ENCODE data around the gene PLXNA2. TPM values are rescaled to one million over a fixed set of nuclear protein-coding genes. Genes with fewer than 3 reads are reported as not detected.

Gene PLXNA2
- total and polyA plus RNA-seq, 7 experiments from 2014 or later: 0.70 to 5.4 (median 1.4) TPM; not detected in 2

DNA sequence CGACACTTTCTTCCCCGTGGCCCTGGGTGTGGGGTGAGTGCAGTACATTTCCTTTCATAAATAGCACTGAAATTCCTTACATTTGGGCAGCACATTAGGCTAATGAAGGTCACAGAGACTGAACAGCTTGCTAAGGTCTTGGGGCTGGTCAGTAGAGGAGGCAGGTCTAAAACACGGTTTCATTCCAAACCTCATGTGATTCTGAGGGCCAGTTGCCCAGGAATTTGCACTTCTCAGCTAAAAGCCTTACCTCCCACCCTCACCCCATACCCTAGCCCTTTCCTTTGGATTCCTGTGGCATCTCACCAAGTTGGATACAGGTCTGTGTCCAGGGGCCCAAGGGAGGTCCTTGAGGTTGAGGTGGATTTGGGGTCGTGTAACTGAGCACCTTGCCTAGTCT is 185.4 kb downstream of the PLXNA2 start:
- POLR2A ChIA-PET: no interaction called here
- no peak for ATAC-seq

GRCh38 chr1:208058267-208058666 is 185.9 kb downstream of the PLXNA2 start:
- no peaks in the 10 kb centered on the region for H3K36me3 Mint-ChIP-seq
- no peaks in the 10 kb centered on the region for H3K36me3 ChIP-seq (ENCODE audit: control insufficient read depth in 2 of 3, insufficient read depth in 3 of 3, low read length in 3 of 3)
- H3K27me3 ChIP-seq (ENCODE audit: control insufficient read depth in 2 of 2, insufficient read depth in 2 of 2, low read length in 2 of 2): no peaks in the 10 kb centered on the region
- DNase-seq (no peak), ATAC-seq (no peak)
- no peak overlapping the region for H3K27ac ChIP-seq (ENCODE audit: low read depth, low read length)
- H3K4me3 ChIP-seq (ENCODE audit: low read length): no peak overlapping the region
- H3K4me1 Mint-ChIP-seq: peaks cover 0 to 5% (median 0%) of the 10 kb centered on the region in 7 donors
- ChIA-PET CTCF (no interaction called here), POLR2A (no interaction called here)
- intact Hi-C loops (cut with micrococcal nuclease): no loop called here
- no peak overlapping the region for H3K4me3 Mint-ChIP-seq
- H3K9me3 Mint-ChIP-seq: no peaks in the 10 kb centered on the region
- no peak overlapping the region for H3K27ac Mint-ChIP-seq
- H3K27me3 Mint-ChIP-seq: peaks cover 0 to 30% (median 21%) of the 10 kb centered on the region in 5 donors
- H3K9me3 ChIP-seq (ENCODE audit: control insufficient read depth in 2 of 3, low read length in 3 of 3): no peaks in the 10 kb centered on the region
- no peaks in the 10 kb centered on the region for H3K4me1 ChIP-seq (ENCODE audit: control insufficient read depth in 2 of 2, insufficient read depth in 2 of 2, low read length in 2 of 2)

More for the DNA sequence above, 185.4 kb downstream of the PLXNA2 start:
- Histone ChIP-seq H3K27ac (ENCODE audit: low read depth, low read length) (no peak overlapping the region), H3K4me1 (ENCODE audit: control insufficient read depth in 2 of 2, insufficient read depth in 2 of 2, low read length in 2 of 2) (no peaks in the 10 kb centered on the region), H3K4me3 (ENCODE audit: low read length) (no peak overlapping the region), H3K36me3 (ENCODE audit: control insufficient read depth in 2 of 3, insufficient read depth in 3 of 3, low read length in 3 of 3) (no peaks in the 10 kb centered on the region), H3K9me3 (ENCODE audit: control insufficient read depth in 2 of 3, low read length in 3 of 3) (no peaks in the 10 kb centered on the region), H3K27me3 (ENCODE audit: control insufficient read depth in 2 of 2, insufficient read depth in 2 of 2, low read length in 2 of 2) (no peaks in the 10 kb centered on the region)
- DNase-seq: no peak
- Mint-ChIP-seq H3K27ac (no peak overlapping the region), H3K27me3 (peaks cover 0 to 30% (median 21%) of the 10 kb centered on the region in 5 donors), H3K9me3 (no peaks in the 10 kb centered on the region), H3K4me1 (peaks cover 0 to 5% (median 0%) of the 10 kb centered on the region in 7 donors), H3K36me3 (no peaks in the 10 kb centered on the region), H3K4me3 (no peak overlapping the region)
- intact Hi-C loops (cut with micrococcal nuclease): no loop called here
- CTCF ChIA-PET: no interaction called here

- no peaks in the 10 kb centered on the region for H3K4me1 ChIP-seq (ENCODE audit: control insufficient read depth in 2 of 2, insufficient read depth in 2 of 2, low read length in 2 of 2)
- no peak for ATAC-seq
- H3K27ac Mint-ChIP-seq: no peak overlapping the region
- no peaks in the 10 kb centered on the region for H3K36me3 Mint-ChIP-seq
- H3K27me3 Mint-ChIP-seq: peaks cover 0 to 35% (median 26%) of the 10 kb centered on the region in 5 donors
- H3K27ac ChIP-seq (ENCODE audit: low read depth, low read length): no peak overlapping the region
- no peaks in the 10 kb centered on the region for H3K9me3 Mint-ChIP-seq
- no peak overlapping the region for H3K4me3 ChIP-seq (ENCODE audit: low read length)
- CTCF ChIA-PET: interaction anchor here (0.6 kb wide), 1 partner anchor 35 kb away, joined by 3 read pairs; no protein-coding TSS in a partner anchor
- no peak for DNase-seq
- no peaks in the 10 kb centered on the region for H3K27me3 ChIP-seq (ENCODE audit: control insufficient read depth in 2 of 2, insufficient read depth in 2 of 2, low read length in 2 of 2)
- intact Hi-C loops (cut with micrococcal nuclease): no loop called here
- peaks cover 0 to 5% (median 0%) of the 10 kb centered on the region in 7 donors for H3K4me1 Mint-ChIP-seq
- H3K4me3 Mint-ChIP-seq: no peak overlapping the region
- no peaks in the 10 kb centered on the region for H3K9me3 ChIP-seq (ENCODE audit: control insufficient read depth in 2 of 3, low read length in 3 of 3)
- POLR2A ChIA-PET: no interaction called here
- no peaks in the 10 kb centered on the region for H3K36me3 ChIP-seq (ENCODE audit: control insufficient read depth in 2 of 3, insufficient read depth in 3 of 3, low read length in 3 of 3)
These were observed 187.1 kb downstream of the PLXNA2 start for GRCh38 chr1:208057056-208057455.

DNA sequence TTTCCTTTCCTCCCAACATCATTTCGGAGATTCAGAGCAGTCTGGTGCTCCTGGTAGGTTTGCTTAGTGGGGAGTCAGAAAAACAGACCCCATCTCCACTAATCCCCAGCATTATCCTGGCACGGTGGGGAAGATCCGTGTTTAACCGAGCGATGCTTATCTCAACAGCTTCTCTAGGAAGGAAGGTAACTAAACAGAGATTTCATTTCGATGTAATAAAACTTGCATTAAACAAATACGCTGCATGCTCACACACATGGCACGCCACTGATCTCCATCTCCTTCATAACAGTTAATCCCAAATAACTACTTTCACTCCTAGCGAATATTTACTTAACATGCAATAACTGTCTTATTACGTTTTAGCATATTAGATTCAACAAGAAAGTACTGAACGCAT is 188.6 kb downstream of the PLXNA2 start:
- CTCF ChIA-PET: no interaction called here
- Histone ChIP-seq H3K27ac (ENCODE audit: low read depth, low read length) (no peak overlapping the region), H3K9me3 (ENCODE audit: control insufficient read depth in 2 of 3, low read length in 3 of 3) (no peaks in the 10 kb centered on the region), H3K4me1 (ENCODE audit: control insufficient read depth in 2 of 2, insufficient read depth in 2 of 2, low read length in 2 of 2) (no peaks in the 10 kb centered on the region), H3K36me3 (ENCODE audit: control insufficient read depth in 2 of 3, insufficient read depth in 3 of 3, low read length in 3 of 3) (no peaks in the 10 kb centered on the region), H3K4me3 (ENCODE audit: low read length) (no peak overlapping the region), H3K27me3 (ENCODE audit: control insufficient read depth in 2 of 2, insufficient read depth in 2 of 2, low read length in 2 of 2) (no peaks in the 10 kb centered on the region)
- DNase-seq: no peak
- Mint-ChIP-seq H3K4me3 (no peak overlapping the region), H3K27me3 (peaks cover 8 to 40% (median 17%) of the 10 kb centered on the region in 5 donors), H3K27ac (no peak overlapping the region), H3K9me3 (no peaks in the 10 kb centered on the region), H3K36me3 (no peaks in the 10 kb centered on the region), H3K4me1 (peaks cover 0 to 5% (median 0%) of the 10 kb centered on the region in 7 donors)
- intact Hi-C loops (cut with micrococcal nuclease): no loop called here
- POLR2A ChIA-PET: no interaction called here
- no peak for ATAC-seq

- H3K27ac Mint-ChIP-seq: no peak overlapping the region
- H3K4me1 ChIP-seq (ENCODE audit: control insufficient read depth in 2 of 2, insufficient read depth in 2 of 2, low read length in 2 of 2): no peaks in the 10 kb centered on the region
- no peaks in the 10 kb centered on the region for H3K36me3 ChIP-seq (ENCODE audit: control insufficient read depth in 2 of 3, insufficient read depth in 3 of 3, low read length in 3 of 3)
- H3K4me3 ChIP-seq (ENCODE audit: low read length): no peak overlapping the region
- intact Hi-C loops (cut with micrococcal nuclease): no loop called here
- H3K4me1 Mint-ChIP-seq: peaks cover 0 to 5% (median 0%) of the 10 kb centered on the region in 7 donors
- H3K27ac ChIP-seq (ENCODE audit: low read depth, low read length): no peak overlapping the region
- H3K27me3 ChIP-seq (ENCODE audit: control insufficient read depth in 2 of 2, insufficient read depth in 2 of 2, low read length in 2 of 2): no peaks in the 10 kb centered on the region
- ATAC-seq (no peak), DNase-seq (no peak)
- H3K4me3 Mint-ChIP-seq: no peak overlapping the region
- H3K36me3 Mint-ChIP-seq: no peaks in the 10 kb centered on the region
- CTCF ChIA-PET: no interaction called here
- H3K27me3 Mint-ChIP-seq: peaks cover 8 to 40% (median 13%) of the 10 kb centered on the region in 5 donors
- H3K9me3 ChIP-seq (ENCODE audit: control insufficient read depth in 2 of 3, low read length in 3 of 3): no peaks in the 10 kb centered on the region
- no peaks in the 10 kb centered on the region for H3K9me3 Mint-ChIP-seq
- POLR2A ChIA-PET: no interaction called here
These were observed 189.2 kb downstream of the PLXNA2 start for GRCh38 chr1:208054911-208055379.

DNA sequence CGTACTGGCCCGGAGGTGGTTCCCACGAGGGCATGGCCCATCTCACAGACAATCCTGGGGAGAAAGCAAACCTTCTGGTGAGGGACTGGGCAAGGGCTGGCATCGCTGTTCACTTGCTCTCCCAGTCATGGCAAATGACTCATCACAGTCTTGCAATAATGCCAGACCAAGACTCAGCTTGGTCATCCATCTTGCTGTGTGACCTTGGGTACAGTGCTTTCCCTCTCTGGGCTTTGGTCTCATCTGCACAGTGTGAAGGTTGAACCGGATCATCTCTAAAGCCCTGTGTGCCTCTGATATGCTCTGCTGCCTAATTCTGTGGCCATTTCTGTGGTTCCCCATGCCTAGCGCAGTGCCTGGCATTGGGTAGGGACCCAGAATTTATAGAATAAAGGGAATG is 189.7 kb downstream of the PLXNA2 start:
- CTCF ChIA-PET: no interaction called here
- intact Hi-C loops (cut with micrococcal nuclease): no loop called here
- H3K4me1 ChIP-seq (ENCODE audit: control insufficient read depth in 2 of 2, insufficient read depth in 2 of 2, low read length in 2 of 2): no peaks in the 10 kb centered on the region

DNA sequence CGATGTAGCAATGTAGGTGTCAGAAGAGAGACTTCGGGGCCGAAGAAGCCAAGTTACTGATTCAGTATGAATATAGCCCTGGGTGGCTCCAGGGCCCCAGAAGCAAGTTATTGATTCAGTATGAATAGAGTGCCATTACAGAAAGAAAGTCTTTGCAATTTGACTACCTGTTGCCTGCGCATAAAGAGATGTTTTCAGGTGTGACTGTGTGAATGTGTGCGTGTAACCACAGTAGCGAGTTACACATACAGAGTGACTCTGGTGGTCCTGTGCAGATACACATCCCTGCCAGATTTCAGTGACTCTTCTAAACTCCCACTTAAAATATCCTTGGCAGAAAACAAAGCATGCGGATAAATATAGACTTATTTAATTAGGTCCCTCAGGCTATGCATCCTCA is 190.5 kb downstream of the PLXNA2 start:
- peaks cover 8 to 36% (median 13%) of the 10 kb centered on the region in 5 donors for H3K27me3 Mint-ChIP-seq
- H3K9me3 ChIP-seq (ENCODE audit: control insufficient read depth in 2 of 3, low read length in 3 of 3): no peaks in the 10 kb centered on the region
- no peaks in the 10 kb centered on the region for H3K27me3 ChIP-seq (ENCODE audit: control insufficient read depth in 2 of 2, insufficient read depth in 2 of 2, low read length in 2 of 2)
- no peaks in the 10 kb centered on the region for H3K36me3 ChIP-seq (ENCODE audit: control insufficient read depth in 2 of 3, insufficient read depth in 3 of 3, low read length in 3 of 3)
- no peaks in the 10 kb centered on the region for H3K4me1 ChIP-seq (ENCODE audit: control insufficient read depth in 2 of 2, insufficient read depth in 2 of 2, low read length in 2 of 2)
- H3K36me3 Mint-ChIP-seq: no peaks in the 10 kb centered on the region
- H3K4me3 Mint-ChIP-seq: no peak overlapping the region
- no peak overlapping the region for H3K27ac ChIP-seq (ENCODE audit: low read depth, low read length)
- no peak overlapping the region for H3K4me3 ChIP-seq (ENCODE audit: low read length)
- DNase-seq (no peak), ATAC-seq (no peak)
- H3K27ac Mint-ChIP-seq: no peak overlapping the region
- POLR2A ChIA-PET: no interaction called here
- CTCF ChIA-PET: no interaction called here
- intact Hi-C loops (cut with micrococcal nuclease): no loop called here
- H3K9me3 Mint-ChIP-seq: no peaks in the 10 kb centered on the region
- peaks cover 0 to 5% (median 3%) of the 10 kb centered on the region in 7 donors for H3K4me1 Mint-ChIP-seq

More for the DNA sequence above, 189.7 kb downstream of the PLXNA2 start:
- Mint-ChIP-seq H3K9me3 (no peaks in the 10 kb centered on the region), H3K27ac (no peak overlapping the region), H3K4me1 (peaks cover 0 to 5% (median 0%) of the 10 kb centered on the region in 7 donors), H3K36me3 (no peaks in the 10 kb centered on the region), H3K4me3 (no peak overlapping the region), H3K27me3 (peaks cover 8 to 39% (median 13%) of the 10 kb centered on the region in 5 donors)
- no peaks in the 10 kb centered on the region for H3K27me3 ChIP-seq (ENCODE audit: control insufficient read depth in 2 of 2, insufficient read depth in 2 of 2, low read length in 2 of 2)
- POLR2A ChIA-PET: no interaction called here
- DNase-seq (no peak), ATAC-seq (no peak)
- no peaks in the 10 kb centered on the region for H3K9me3 ChIP-seq (ENCODE audit: control insufficient read depth in 2 of 3, low read length in 3 of 3)
- H3K27ac ChIP-seq (ENCODE audit: low read depth, low read length): no peak overlapping the region
- no peaks in the 10 kb centered on the region for H3K36me3 ChIP-seq (ENCODE audit: control insufficient read depth in 2 of 3, insufficient read depth in 3 of 3, low read length in 3 of 3)
- H3K4me3 ChIP-seq (ENCODE audit: low read length): no peak overlapping the region

Measured in naive thymus-derived CD4-positive, alpha-beta T cell (primary cell).